KMS-11 (cell line): Measurements from ENCODE around the gene MTNR1B.

Experiments
- H2AFZ ChIP-seq: fragments of 200-600 bp; sonication (generic); 2 replicates; pipeline ENCODE4 v1.6.1; 2016; ENCODE audit warnings: antibody characterized with exemption, mixed run types, low read depth
- H3K27ac ChIP-seq: fragments of 200-600 bp; sonication (generic); 2 replicates; pipeline ENCODE4 v1.6.1; 2016; ENCODE audit warnings: mild to moderate bottlenecking, mixed run types
- H3K27me3 ChIP-seq: fragments of 200-600 bp; sonication (generic); 2 replicates; pipeline ENCODE4 v1.6.1; 2017; ENCODE audit warnings: mild to moderate bottlenecking, low read depth, mixed run types, moderate library complexity; ENCODE audit not compliant: insufficient read depth
- H3K36me3 ChIP-seq: fragments of 200-600 bp; sonication (generic); 2 replicates; pipeline ENCODE4 v1.6.1; 2017; ENCODE audit warnings: mild to moderate bottlenecking, mixed run types; ENCODE audit not compliant: insufficient read depth
- H3K4me1 ChIP-seq: fragments of 200-600 bp; sonication (generic); 2 replicates; pipeline ENCODE4 v1.6.1; 2016; ENCODE audit warnings: mild to moderate bottlenecking, low read depth, mixed run types; ENCODE audit not compliant: poor library complexity, severe bottlenecking
- H3K4me2 ChIP-seq: fragments of 200-600 bp; sonication (generic); 2 replicates; pipeline ENCODE4 v1.7.0; 2016; ENCODE audit warnings: mild to moderate bottlenecking, mixed run types
- H3K4me3 ChIP-seq: fragments of 200-600 bp; sonication (generic); IDR thresholded peaks from 2 replicates; pipeline ENCODE4 v1.6.1; 2017; ENCODE audit warnings: low read depth, low read length, mixed read lengths; ENCODE audit not compliant: insufficient read depth
- H3K79me2 ChIP-seq: fragments of 200-600 bp; sonication (generic); 2 replicates; pipeline ENCODE4 v1.6.1; 2016; ENCODE audit warnings: low read depth, mixed run types; ENCODE audit not compliant: insufficient read depth
- H3K9ac ChIP-seq: fragments of 200-600 bp; sonication (generic); 2 replicates; pipeline ENCODE4 v1.6.1; 2016; ENCODE audit warnings: mild to moderate bottlenecking, mixed run types
- H4K20me1 ChIP-seq: fragments of 200-600 bp; sonication (generic); 2 replicates; pipeline ENCODE4 v1.6.1; 2016; ENCODE audit warnings: mild to moderate bottlenecking, mixed run types; ENCODE audit not compliant: insufficient read depth
- CTCF ChIP-seq: fragments of 200-600 bp; sonication (generic); conservative IDR thresholded peaks from 2 replicates; pipeline ENCODE4 v1.6.1; 2017; ENCODE audit warnings: low read depth, mild to moderate bottlenecking, antibody characterized with exemption, low read length, moderate library complexity, mixed read lengths

MTNR1B gene

GRCh38 chr11:93000511-93001476 is 31.3 kb downstream of the MTNR1B start:
- no peaks in the 10 kb centered on the region for H3K36me3 ChIP-seq
- no peak overlapping the region for H3K4me3 ChIP-seq
- H2AFZ ChIP-seq: no peak overlapping the region
- H3K27ac ChIP-seq: no peak overlapping the region
- H3K4me2 ChIP-seq: no peak overlapping the region
- H4K20me1 ChIP-seq: no peaks in the 10 kb centered on the region
- H3K79me2 ChIP-seq: no peaks in the 10 kb centered on the region
- TF ChIP-seq CTCF: no peak
- H3K27me3 ChIP-seq: no peaks in the 10 kb centered on the region
- H3K4me1 ChIP-seq: no peaks in the 10 kb centered on the region
- no peak overlapping the region for H3K9ac ChIP-seq

- Histone ChIP-seq H3K36me3 (no peaks in the 10 kb centered on the region), H3K4me1 (no peaks in the 10 kb centered on the region), H2AFZ (no peak overlapping the region), H3K79me2 (no peaks in the 10 kb centered on the region), H3K9ac (no peak overlapping the region), H3K4me2 (no peak overlapping the region), H3K27ac (no peak overlapping the region), H3K4me3 (no peak overlapping the region), H4K20me1 (no peaks in the 10 kb centered on the region), H3K27me3 (no peaks in the 10 kb centered on the region)
- TF ChIP-seq CTCF: no peak
These were observed 32.4 kb downstream of the MTNR1B start for GRCh38 chr11:93001806-93002205.

GRCh38 chr11:93002380-93002779 is 32.9 kb downstream of the MTNR1B start:
- no peak overlapping the region for H2AFZ ChIP-seq
- H4K20me1 ChIP-seq: no peaks in the 10 kb centered on the region
- no peak overlapping the region for H3K4me2 ChIP-seq
- H3K9ac ChIP-seq: no peak overlapping the region
- no peaks in the 10 kb centered on the region for H3K36me3 ChIP-seq
- no peak overlapping the region for H3K27ac ChIP-seq
- H3K4me1 ChIP-seq: no peaks in the 10 kb centered on the region
- no peak for TF ChIP-seq CTCF
- H3K79me2 ChIP-seq: no peaks in the 10 kb centered on the region
- no peak overlapping the region for H3K4me3 ChIP-seq
- H3K27me3 ChIP-seq: no peaks in the 10 kb centered on the region

GRCh38 chr11:93005239-93005638 is 35.8 kb downstream of the MTNR1B start:
- TF ChIP-seq CTCF: no peak
- no peak overlapping the region for H3K9ac ChIP-seq
- H3K4me3 ChIP-seq: no peak overlapping the region
- no peak overlapping the region for H3K27ac ChIP-seq
- H3K36me3 ChIP-seq: no peaks in the 10 kb centered on the region
- no peak overlapping the region for H2AFZ ChIP-seq
- no peaks in the 10 kb centered on the region for H3K79me2 ChIP-seq
- H3K27me3 ChIP-seq: no peaks in the 10 kb centered on the region
- no peaks in the 10 kb centered on the region for H3K4me1 ChIP-seq
- H3K4me2 ChIP-seq: no peak overlapping the region
- no peaks in the 10 kb centered on the region for H4K20me1 ChIP-seq
